Endodermal cell (in vitro differentiated cells): Measurements from ENCODE around the gene ALDH1L1. TPM values are rescaled to one million over a fixed set of nuclear protein-coding genes. Genes with fewer than 3 reads are reported as not detected.
A peak's percentile ranks its signal among the peaks of the same experiment; 100 is the strongest.

Experiments used
- DNase-seq: peaks from one replicate; pipeline ENCODE4 v3.0.0-alpha.2; 2017
- H3K27ac ChIP-seq: 2 replicates; pipeline ENCODE4 v1.5.1; 2013; ENCODE audit warnings: mild to moderate bottlenecking, low read depth, low read length, moderate library complexity
- H3K27me3 ChIP-seq: 2 replicates; pipeline ENCODE4 v1.6.1; 2013; ENCODE audit warnings: mild to moderate bottlenecking, low read length, moderate library complexity; ENCODE audit not compliant: insufficient read depth, control insufficient read depth, poor library complexity, severe bottlenecking
- H3K36me3 ChIP-seq: 2 replicates; pipeline ENCODE4 v1.7.0; 2013; ENCODE audit warnings: mild to moderate bottlenecking, low read length, moderate library complexity; ENCODE audit not compliant: control insufficient read depth, insufficient read depth
- H3K4me1 ChIP-seq: one replicate; pipeline ENCODE4 v1.7.0; 2013; ENCODE audit warnings: low read length; ENCODE audit not compliant: control insufficient read depth, insufficient read depth
- H3K4me3 ChIP-seq: 2 replicates; pipeline ENCODE4 v1.5.1; 2013; ENCODE audit warnings: mild to moderate bottlenecking, low read length, moderate library complexity
- H3K9ac ChIP-seq: 2 replicates; pipeline ENCODE4 v1.6.1; 2013; ENCODE audit warnings: mild to moderate bottlenecking, low read length, moderate library complexity; ENCODE audit not compliant: poor library complexity, severe bottlenecking; ENCODE audit errors: extremely low read depth
- H3K9me3 ChIP-seq: 2 replicates; pipeline ENCODE4 v1.6.1; 2013; ENCODE audit warnings: mild to moderate bottlenecking, low read length, moderate library complexity; ENCODE audit not compliant: control insufficient read depth
- H3K27ac Mint-ChIP-seq: 2 replicates; pipeline ENCODE4 v1.8.0; 2020; ENCODE audit warnings: mixed read lengths
- H3K27me3 Mint-ChIP-seq: 2 replicates; pipeline ENCODE4 v1.8.0; 2021; ENCODE audit warnings: mild to moderate bottlenecking, mixed read lengths; ENCODE audit not compliant: insufficient read depth
- H3K36me3 Mint-ChIP-seq: 2 replicates; pipeline ENCODE4 v1.8.0; 2020; ENCODE audit warnings: low read depth, mixed read lengths
- H3K4me1 Mint-ChIP-seq: 2 replicates; pipeline ENCODE4 v1.8.0; 2020; ENCODE audit warnings: mixed read lengths
- H3K4me3 Mint-ChIP-seq: 2 replicates; pipeline ENCODE4 v1.8.0; 2020; ENCODE audit warnings: mild to moderate bottlenecking, moderate library complexity, mixed read lengths
- H3K9me3 Mint-ChIP-seq: 2 replicates; pipeline ENCODE4 v1.8.0; 2020; ENCODE audit warnings: mild to moderate bottlenecking, mixed read lengths
- CTCF ChIP-seq: fragments of 200-600 bp; sonication (generic); conservative IDR thresholded peaks from 2 replicates; pipeline ENCODE4 v1.5.0; 2021; ENCODE audit warnings: antibody characterized with exemption, mild to moderate bottlenecking
- WGBS, 2 experiments: methylation state at CpG; one replicate each; pipeline versions ENCODE4 v1.1.5 to v1.1.7; 2013; ENCODE audit warnings: missing lambda C conversion rate in 2 of 2, mixed read lengths in 1 of 2; ENCODE audit not compliant: insufficient coverage in 1 of 2, insufficient read length in 1 of 2; 5-methylcytosine and 5-hydroxymethylcytosine counted together
- total RNA-seq, 2 donors: library from RNA; stranded (reverse); fragmentation: NEBNext Ultra II Directional in 1 of 2; extraction: Animal tissue kit (Norgen Biotek cat#: 25700) in 1 of 2; gene quantifications; 2 replicates in 1 of 2; 3 replicates in 1 of 2; pipeline ENCODE4 v1.2.1, GENCODE V29; 2021

ALDH1L1 gene
- total RNA-seq, 2 donors from 2014 or later: 1.0 to 1.6 TPM

GRCh38 chr3:126061301-126062032 is 118.9 kb downstream of the ALDH1L1 start:
- no peak for DNase-seq
- Histone ChIP-seq H3K4me1 (peaks cover 17% of the 10 kb centered on the region), H3K9ac (no peak overlapping the region), H3K27me3 (no peaks in the 10 kb centered on the region), H3K4me3 (no peak overlapping the region), H3K9me3 (no peaks in the 10 kb centered on the region), H3K27ac (no peak overlapping the region), H3K36me3 (peaks cover 11% of the 10 kb centered on the region)
- 85 to 88% methylated on average over 4 to 8 of the region's 8 CpGs for WGBS, 2 experiments
- Mint-ChIP-seq H3K27ac (no peak overlapping the region), H3K4me1 (peaks cover 19% of the 10 kb centered on the region), H3K9me3 (no peaks in the 10 kb centered on the region), H3K4me3 (no peak overlapping the region), H3K36me3 (peaks cover 15% of the 10 kb centered on the region), H3K27me3 (peaks cover 13% of the 10 kb centered on the region)
- TF ChIP-seq CTCF: no peak

- no peak for DNase-seq
- Histone ChIP-seq H3K4me1 (peaks cover 10% of the 10 kb centered on the region), H3K4me3 (no peak overlapping the region), H3K9me3 (no peaks in the 10 kb centered on the region), H3K27ac (no peak overlapping the region), H3K9ac (no peak overlapping the region), H3K36me3 (peaks cover 11% of the 10 kb centered on the region), H3K27me3 (no peaks in the 10 kb centered on the region)
- Mint-ChIP-seq H3K4me3 (no peak overlapping the region), H3K9me3 (no peaks in the 10 kb centered on the region), H3K36me3 (peaks cover 12% of the 10 kb centered on the region), H3K27me3 (peaks cover 11% of the 10 kb centered on the region), H3K4me1 (peaks cover 11% of the 10 kb centered on the region), H3K27ac (no peak overlapping the region)
- TF ChIP-seq CTCF: no peak
- 94 to 95% methylated on average over 4 to 7 of the region's 7 CpGs for whole genome bisulfite sequencing, 2 experiments
Observed at GRCh38 chr3:126060613-126061145, 119.7 kb downstream of the ALDH1L1 start.

GRCh38 chr3:126058666-126059065 is 121.7 kb downstream of the ALDH1L1 start:
- H3K36me3 Mint-ChIP-seq: peaks cover 6% of the 10 kb centered on the region
- no peak for TF ChIP-seq CTCF
- Histone ChIP-seq H3K27me3 (no peaks in the 10 kb centered on the region), H3K27ac (no peak overlapping the region), H3K9ac (no peak overlapping the region), H3K4me3 (no peak overlapping the region), H3K9me3 (no peaks in the 10 kb centered on the region), H3K4me1 (peaks cover 5% of the 10 kb centered on the region), H3K36me3 (no peaks in the 10 kb centered on the region)
- H3K9me3 Mint-ChIP-seq: no peaks in the 10 kb centered on the region
- WGBS, 2 experiments: 85 to 90% methylated on average over 7 of the region's 7 CpGs
- H3K27me3 Mint-ChIP-seq: no peaks in the 10 kb centered on the region
- H3K27ac Mint-ChIP-seq: peak overlapping the region; percentile 52
- H3K4me3 Mint-ChIP-seq: no peak overlapping the region
- H3K4me1 Mint-ChIP-seq: peaks cover 11% of the 10 kb centered on the region
- no peak for DNase-seq
